GM23338 (cell line): ENCODE results near the gene SIN3B.

Source experiments
- CREB1 ChIP-seq: fragments of 250-450 bp; sonication (Bioruptor Pico); IDR thresholded peaks from 2 replicates; pipeline ENCODE4 v1.5.0; 2020; ENCODE audit warnings: low read depth, mild to moderate bottlenecking, moderate library complexity
- CTCF ChIP-seq, 2 experiments: fragments of 200-600 bp in 1 of 2; sonication (generic) in 1 of 2; conservative IDR thresholded peaks; 2 replicates each; pipeline versions ENCODE4 v1.5.1 to v1.6.1; 2016 to 2017; ENCODE audit warnings: antibody characterized with exemption in 2 of 2, low read depth in 2 of 2, mild to moderate bottlenecking in 2 of 2, moderate library complexity in 1 of 2
- REST ChIP-seq: IDR thresholded peaks from one replicate; pipeline ENCODE4 v1.6.1; 2018; ENCODE audit warnings: antibody characterized with exemption; ENCODE audit not compliant: unreplicated experiment

GRCh38 chr19:16830679-16831078 lies 1.5 kb downstream of the SIN3B start:
- no peak for TF ChIP-seq CTCF (conservative IDR thresholded peaks at IDR 0.05; ENCODE audit: low read depth in 2 of 2)
- TF ChIP-seq REST, result no peak
- TF ChIP-seq CREB1 (CRISPR knock-in tag), result no peak
